H1 (cell line): ENCODE results near the gene PDSS1. TPM values are rescaled to one million over a fixed set of nuclear protein-coding genes. Genes with fewer than 3 reads are reported as not detected.

ENCODE experiments used
- ASH2L ChIP-seq: fragments of 200-600, 300-600 bp; sonication (generic); IDR thresholded peaks from one replicate; pipeline ENCODE4 v1.7.1; 2017; ENCODE audit warnings: low read length
- CHD1 ChIP-seq: IDR thresholded peaks from 2 replicates; pipeline ENCODE4 v1.6.1; 2012; ENCODE audit warnings: low read depth, low read length, improper control_type of control experiment
- CHD2 ChIP-seq: IDR thresholded peaks from 2 replicates; pipeline ENCODE4 v1.6.1; 2012; ENCODE audit warnings: low read length, improper control_type of control experiment
- CREB1 ChIP-seq: IDR thresholded peaks from 2 replicates; pipeline ENCODE4 v1.6.1; 2012; ENCODE audit warnings: inconsistent platforms
- JUND ChIP-seq: IDR thresholded peaks from 2 replicates; pipeline ENCODE4 v1.6.1; 2011; ENCODE audit warnings: mild to moderate bottlenecking, improper control_type of control experiment, low read length
- NANOG ChIP-seq: IDR thresholded peaks from 2 replicates; pipeline ENCODE4 v1.6.1; 2011; ENCODE audit warnings: low read length, low read depth, mild to moderate bottlenecking, inconsistent platforms; ENCODE audit not compliant: insufficient read depth, poor library complexity, severe bottlenecking
- POLR2A ChIP-seq, 2 experiments: IDR thresholded peaks; 1 replicate in 1 of 2; 2 replicates in 1 of 2; pipeline ENCODE4 v1.6.1; 2011; ENCODE audit warnings: low read depth in 2 of 2, low read length in 2 of 2, mild to moderate bottlenecking in 2 of 2; ENCODE audit errors: control extremely low read depth in 1 of 2
- POU5F1 ChIP-seq: IDR thresholded peaks from 2 replicates; pipeline ENCODE4 v1.6.1; 2011; ENCODE audit warnings: low read depth, mild to moderate bottlenecking, low read length, moderate library complexity
- SAP30 ChIP-seq: fragments of 300-600 bp; sonication (generic); IDR thresholded peaks from 2 replicates; pipeline ENCODE4 v1.7.1; 2012; ENCODE audit warnings: low read length, moderate library complexity, mild to moderate bottlenecking, inconsistent platforms; ENCODE audit not compliant: insufficient read depth, insufficient replicate concordance
- SP1 ChIP-seq: IDR thresholded peaks from 2 replicates; pipeline ENCODE4 v1.6.1; 2011; ENCODE audit warnings: low read depth, low read length
- TAF1 ChIP-seq: IDR thresholded peaks from 2 replicates; pipeline ENCODE4 v1.6.1; 2011; ENCODE audit warnings: mild to moderate bottlenecking, low read depth, low read length
- TCF12 ChIP-seq: IDR thresholded peaks from 2 replicates; pipeline ENCODE4 v1.6.1; 2011; ENCODE audit warnings: low read depth, mild to moderate bottlenecking, low read length
- polyA plus RNA-seq, 7 experiments: library from polyadenylated mRNA; depleted of rRNA in 3 of 7; stranded (reverse) in 5 of 7; unstranded in 2 of 7; fragments of >200 nt in 5 of 7; fragments of 200-250 nt in 2 of 7; gene quantifications; 1 replicate in 5 of 7; 2 replicates in 1 of 7; 4 replicates in 1 of 7; pipeline versions ENCODE4 v1.2.1 to v1.2.3, GENCODE V29; 2011 to 2013; ENCODE audit warnings: missing spikeins in 2 of 7, mixed read lengths in 2 of 7
- total RNA-seq: library from RNA; stranded (reverse); fragmentation: NEBNext Ultra II Directional; extraction: Animal tissue kit (Norgen Biotek cat#: 25700); gene quantifications from 2 replicates; pipeline ENCODE4 v1.2.1, GENCODE V29; 2021
- TF ChIP-seq, protein P1 (sequence below): IDR thresholded peaks from 2 replicates; pipeline ENCODE4 v1.6.1; 2012; ENCODE audit warnings: inconsistent platforms
- TF ChIP-seq, protein P2 (sequence below): IDR thresholded peaks from 2 replicates; pipeline ENCODE4 v1.6.1; 2011; ENCODE audit warnings: low read depth, mild to moderate bottlenecking, low read length; ENCODE audit not compliant: insufficient read depth

PDSS1 gene
- total and polyA plus RNA-seq, 2 of the 8 experiments (the other 6 are each of a cell fraction or from before 2014, with no cell fraction given): 21.3 to 26.0 TPM

GRCh38 chr10:26733750-26734568 is 36.5 kb downstream of the PDSS1 start (continued):
- TF ChIP-seq TCF12 (no peak), SAP30 (no peak), POU5F1 (no peak), CHD2 (no peak), SP1 (peak; percentile 72), NANOG (no peak), ASH2L (peak; percentile 83), CREB1 (no peak), POLR2A (IDR thresholded peaks at IDR 0.05; ENCODE audit: control extremely low read depth in 1 of 2, low read depth in 2 of 2, low read length in 2 of 2) (0 out of 3 replicates have a peak, but pooled peaks of 1 of the 2 experiments have one; percentile 17), JUND (no peak), TAF1 (0 out of 2 replicates have a peak, but pooled peaks have one; percentile 23), CHD1 (no peak)
- TF ChIP-seq, protein P1, sequence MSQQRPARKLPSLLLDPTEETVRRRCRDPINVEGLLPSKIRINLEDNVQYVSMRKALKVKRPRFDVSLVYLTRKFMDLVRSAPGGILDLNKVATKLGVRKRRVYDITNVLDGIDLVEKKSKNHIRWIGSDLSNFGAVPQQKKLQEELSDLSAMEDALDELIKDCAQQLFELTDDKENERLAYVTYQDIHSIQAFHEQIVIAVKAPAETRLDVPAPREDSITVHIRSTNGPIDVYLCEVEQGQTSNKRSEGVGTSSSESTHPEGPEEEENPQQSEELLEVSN: no peak
- TF ChIP-seq, protein P2, sequence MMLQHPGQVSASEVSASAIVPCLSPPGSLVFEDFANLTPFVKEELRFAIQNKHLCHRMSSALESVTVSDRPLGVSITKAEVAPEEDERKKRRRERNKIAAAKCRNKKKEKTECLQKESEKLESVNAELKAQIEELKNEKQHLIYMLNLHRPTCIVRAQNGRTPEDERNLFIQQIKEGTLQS: no peak
